Effector memory CD8-positive, alpha-beta T cell (primary cell): Measurements from ENCODE around the gene GOLGA8O.
"Not testable (repeated sequence)": the region's sequence is repeated elsewhere in the genome, so short reads cannot be mapped to it uniquely, and the experiment has no call there.

Source experiments
- ATAC-seq: fragments of 150-1000 bp; cut with Tn5 transposase; replicated peaks from 2 replicates; pipeline ENCODE4 v1.10.0; 2021; ENCODE audit warnings: mild to moderate bottlenecking, moderate library complexity
- DNase-seq, 3 experiments: peaks; one replicate each; pipeline ENCODE4 v3.0.0; 2021
- H3K27ac Mint-ChIP-seq, 2 donors: one replicate each; pipeline ENCODE4 v1.8.0; 2022; ENCODE audit warnings: mild to moderate bottlenecking in 2 of 2, mixed read lengths in 2 of 2, moderate library complexity in 2 of 2
- H3K27me3 Mint-ChIP-seq, 2 donors: one replicate each; pipeline ENCODE4 v1.8.0; 2022; ENCODE audit warnings: mixed read lengths in 2 of 2
- H3K36me3 Mint-ChIP-seq: one replicate; pipeline ENCODE4 v1.8.0; 2022; ENCODE audit warnings: mild to moderate bottlenecking, moderate library complexity, mixed read lengths; ENCODE audit not compliant: insufficient read depth
- H3K4me1 Mint-ChIP-seq, 2 donors: one replicate each; pipeline ENCODE4 v1.8.0; 2022; ENCODE audit warnings: low read depth in 2 of 2, mixed read lengths in 2 of 2
- H3K4me3 Mint-ChIP-seq, 2 donors: one replicate each; pipeline ENCODE4 v1.8.0; 2022; ENCODE audit warnings: mild to moderate bottlenecking in 2 of 2, mixed read lengths in 2 of 2, moderate library complexity in 2 of 2
- H3K9me3 Mint-ChIP-seq, 2 donors: one replicate each; pipeline ENCODE4 v1.8.0; 2022; ENCODE audit warnings: mixed read lengths in 2 of 2

The GOLGA8O gene

GRCh38 chr15:32396522-32396921, 58.9 kb downstream of the GOLGA8O start:
- not testable (repeated sequence) for H3K9me3 Mint-ChIP-seq, H3K4me1 Mint-ChIP-seq, DNase-seq, H3K36me3 Mint-ChIP-seq, H3K4me3 Mint-ChIP-seq, ATAC-seq, H3K27me3 Mint-ChIP-seq, H3K27ac Mint-ChIP-seq
